Neural progenitor cell (in vitro differentiated cells): Measurements from ENCODE around the gene ZNF488.

Experiments used
- CTCF ChIP-seq: fragments of 200-600 bp; sonication (generic); IDR thresholded peaks from 2 replicates; pipeline ENCODE4 v1.5.1; 2017; ENCODE audit warnings: antibody characterized with exemption, mild to moderate bottlenecking
- EZH2phosphoT487 ChIP-seq: fragments of 200-600 bp; sonication (generic); IDR thresholded peaks from 2 replicates; pipeline ENCODE4 v1.6.1; 2017; ENCODE audit warnings: antibody characterized with exemption

- TF ChIP-seq CTCF, result no peak
- no peak for TF ChIP-seq EZH2phosphoT487
These were observed 31.9 kb downstream of the ZNF488 start for GRCh38 chr10:47351899-47352815.
